SK-N-SH (cell line): ENCODE results near the gene GRIP1.

Experiments used
- CTCF ChIP-seq: fragments of 200-600 bp; sonication (generic); IDR thresholded peaks from 2 replicates; pipeline ENCODE4 v1.6.1; 2017; ENCODE audit warnings: antibody characterized with exemption, mild to moderate bottlenecking, moderate library complexity
- EP300 ChIP-seq, 2 experiments: IDR thresholded peaks; 2 replicates each; pipeline versions ENCODE4 v1.4.0 to v1.6.1; 2012; ENCODE audit warnings: borderline replicate concordance in 1 of 2, low read depth in 1 of 2, low read length in 1 of 2
- JUND ChIP-seq: IDR thresholded peaks from 2 replicates; pipeline ENCODE4 v1.4.0; 2012
- REST ChIP-seq: IDR thresholded peaks from 2 replicates; pipeline ENCODE4 v1.6.1; 2012; ENCODE audit warnings: mild to moderate bottlenecking, low read depth, low read length, moderate library complexity
- TAF1 ChIP-seq: IDR thresholded peaks from 2 replicates; pipeline ENCODE4 v1.6.1; 2012; ENCODE audit warnings: low read depth, mild to moderate bottlenecking, low read length, moderate library complexity, borderline replicate concordance

- TF ChIP-seq JUND = no peak
- TF ChIP-seq CTCF = no peak
- TF ChIP-seq TAF1 = no peak
- TF ChIP-seq EP300 (IDR thresholded peaks at IDR 0.05; ENCODE audit: borderline replicate concordance in 1 of 2, low read depth in 1 of 2, low read length in 1 of 2) = no peak
- no peak for TF ChIP-seq REST
These were observed 21.0 kb upstream of the GRIP1 start for GRCh38 chr12:66699738-66700482.
